ENCODE results near the gene CNPY1. TPM values are rescaled to one million over a fixed set of nuclear protein-coding genes. Genes with fewer than 3 reads are reported as not detected.
A peak's percentile ranks its signal among the peaks of the same experiment; 100 is the strongest.

CNPY1 gene
- polyA plus RNA-seq, 10 donors, result 0.11 to 0.72 (median 0.29) TPM; not detected in 3

DNA sequence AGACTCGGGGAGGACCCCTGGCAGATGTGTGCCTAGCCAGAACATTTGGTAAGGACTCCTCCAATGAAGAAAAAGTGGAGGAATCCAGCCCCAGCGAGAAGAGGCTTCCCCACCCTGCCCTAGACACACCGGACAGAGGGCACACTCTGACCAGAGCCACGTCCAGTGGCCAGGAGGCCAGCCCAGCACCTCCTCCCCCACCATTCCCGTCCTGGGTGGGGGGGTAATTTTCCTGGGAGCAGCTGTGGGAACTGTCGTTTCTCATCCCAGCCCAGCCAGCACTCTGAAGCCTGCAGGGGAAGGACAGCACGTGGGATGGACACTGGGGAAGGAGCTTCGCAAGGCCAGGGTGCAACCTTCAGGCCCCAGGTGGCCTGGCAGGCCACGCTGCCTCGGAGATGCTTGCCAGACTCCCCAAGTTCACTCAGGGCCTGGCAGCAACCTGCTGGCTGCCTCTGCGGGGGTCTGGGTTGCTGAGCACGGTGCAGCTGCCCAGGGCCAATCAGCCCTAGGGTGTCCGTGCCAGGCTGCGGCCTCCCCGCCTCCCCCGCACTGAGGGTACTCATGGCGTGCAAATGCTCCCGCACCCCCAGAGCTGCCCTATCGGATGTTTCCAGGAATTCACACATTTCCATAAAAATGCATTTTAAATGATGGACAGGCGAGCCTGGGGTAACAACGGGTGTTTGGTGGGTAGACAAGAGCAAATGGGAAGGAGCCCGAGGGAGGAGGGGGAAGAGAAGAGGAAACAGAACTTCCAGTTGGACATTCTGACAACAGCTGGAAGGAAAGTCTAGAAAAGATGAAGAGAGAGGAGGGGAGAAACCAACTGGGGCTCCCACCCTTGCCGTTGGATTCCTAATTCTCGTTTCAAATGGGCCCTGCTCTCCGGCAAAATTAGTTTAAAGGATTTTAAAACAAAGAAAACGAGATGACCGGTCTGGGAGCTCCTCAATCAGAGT lies 90.3 kb downstream of the CNPY1 start:
- DNase-seq, result peak in 1 of 3 donors; percentile 52

DNA sequence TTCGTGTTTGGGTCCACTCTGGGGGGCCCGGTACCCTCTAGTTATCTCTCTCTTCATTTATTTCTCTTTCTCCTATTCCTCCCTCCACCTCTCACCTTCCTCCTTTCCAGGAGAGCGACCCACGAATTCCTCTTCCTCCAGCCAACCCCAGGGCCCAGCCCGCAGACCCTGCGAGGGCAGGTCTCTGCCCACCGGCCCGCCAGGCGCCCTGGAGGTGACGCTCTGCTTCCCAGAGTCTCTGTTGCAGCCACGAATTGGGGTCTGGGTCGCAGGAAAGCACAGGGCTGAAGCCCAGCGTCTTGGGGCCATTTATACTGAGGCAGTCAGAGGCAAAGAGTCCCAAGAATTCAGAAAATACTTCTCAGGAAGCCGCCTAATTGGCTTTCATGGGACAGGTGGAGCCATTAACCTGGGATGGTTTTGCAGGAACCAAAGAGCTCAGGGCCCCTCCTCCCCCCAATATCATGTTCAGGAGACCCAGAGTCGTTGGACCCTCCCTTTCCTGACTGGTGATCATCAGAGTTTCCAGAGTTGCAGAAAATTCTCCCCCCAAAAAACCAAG lies 91.1 kb downstream of the CNPY1 start:
- DNase-seq, result no peak

DNA sequence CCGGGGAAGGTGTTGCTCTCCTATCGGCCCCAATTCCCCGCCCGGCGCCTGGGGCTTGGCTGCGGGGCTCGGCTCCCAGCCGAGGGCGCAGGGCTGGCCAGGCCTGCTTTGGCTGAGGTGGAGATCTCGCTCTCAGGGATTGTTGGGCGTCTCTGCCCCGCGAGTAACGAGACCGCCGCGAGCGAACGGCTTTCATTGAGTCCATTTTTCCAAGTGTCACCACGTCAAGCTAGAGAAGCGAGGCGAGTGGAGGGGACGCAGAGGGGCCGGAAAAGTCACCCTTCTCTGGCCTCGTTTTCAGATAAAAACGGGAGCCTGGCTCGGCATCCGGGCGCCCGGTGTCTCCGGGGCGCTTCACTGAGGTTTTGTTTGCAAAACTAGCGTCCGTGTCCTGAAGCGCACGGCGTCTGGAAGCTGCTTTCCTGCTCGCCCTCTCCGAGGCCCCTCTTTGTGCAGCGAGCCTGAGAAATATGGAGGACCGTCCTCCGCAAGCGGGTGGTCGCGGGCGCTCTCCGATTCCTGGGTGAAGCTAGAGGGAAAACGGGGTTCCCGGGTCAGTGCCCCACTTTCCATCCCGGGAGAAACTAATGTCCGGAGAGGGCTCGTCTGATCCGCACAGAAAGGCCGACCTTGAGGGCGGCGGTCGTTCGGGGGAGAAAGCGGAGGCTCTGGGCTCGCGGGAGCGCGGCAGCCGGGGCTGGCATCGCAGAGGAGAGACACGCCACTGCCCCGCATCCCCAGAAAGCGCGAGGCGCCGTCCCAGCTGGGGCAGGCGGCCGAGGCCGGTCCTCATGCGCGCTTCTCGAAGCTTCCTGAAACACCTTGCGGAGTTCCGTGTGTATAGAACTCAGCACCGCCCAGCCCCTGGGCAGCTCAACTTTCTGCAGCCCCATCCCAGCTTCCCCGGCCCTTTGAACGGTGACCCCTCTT lies 91.9 kb downstream of the CNPY1 start:
- DNase-seq, result peak in 1 of 3 donors; percentile 46

DNA sequence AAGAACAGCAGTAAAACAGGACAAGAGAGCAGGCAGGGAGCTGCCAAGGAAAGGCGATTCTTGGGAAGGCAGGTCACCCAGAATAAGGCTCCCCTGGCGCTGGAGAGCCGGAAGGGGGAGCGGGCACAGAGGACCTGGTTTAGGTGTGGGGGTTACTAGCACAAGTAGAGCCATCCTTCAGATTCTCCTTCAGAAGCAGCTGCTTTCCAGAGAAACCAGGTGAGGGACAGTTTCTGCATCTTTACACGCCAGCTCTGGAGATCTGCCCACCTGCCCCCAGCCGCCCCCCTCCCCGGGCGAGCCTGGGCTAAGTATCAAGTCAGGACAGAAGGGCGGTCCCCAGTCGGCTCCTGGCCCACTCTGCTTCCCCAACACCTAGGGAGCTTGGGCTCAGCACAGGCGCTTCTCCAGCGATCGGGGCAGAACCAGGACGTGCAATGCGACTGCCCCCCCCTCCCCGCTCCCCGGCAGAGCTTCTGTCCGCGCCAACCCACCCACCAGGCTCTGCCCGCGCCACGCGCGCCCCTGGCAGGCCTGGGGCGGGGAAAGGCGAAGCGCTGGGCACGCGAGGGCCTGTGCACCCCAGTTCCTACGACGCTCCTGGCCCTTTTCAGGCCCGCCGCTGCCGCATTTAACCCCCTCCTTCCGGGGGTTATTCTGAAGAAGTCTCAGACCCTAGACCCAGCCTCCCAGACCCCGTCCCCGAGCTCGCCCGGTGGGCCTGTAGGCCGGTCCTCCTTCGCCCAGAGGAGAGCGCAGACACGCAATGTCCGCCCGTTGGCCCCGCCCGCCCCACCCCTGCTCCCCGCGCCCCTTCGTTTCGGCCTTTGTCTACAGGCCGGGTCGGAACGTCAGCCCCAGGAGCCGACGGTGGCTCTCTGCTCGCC lies 92.8 kb downstream of the CNPY1 start:
- DNase-seq, result no peak

DNA sequence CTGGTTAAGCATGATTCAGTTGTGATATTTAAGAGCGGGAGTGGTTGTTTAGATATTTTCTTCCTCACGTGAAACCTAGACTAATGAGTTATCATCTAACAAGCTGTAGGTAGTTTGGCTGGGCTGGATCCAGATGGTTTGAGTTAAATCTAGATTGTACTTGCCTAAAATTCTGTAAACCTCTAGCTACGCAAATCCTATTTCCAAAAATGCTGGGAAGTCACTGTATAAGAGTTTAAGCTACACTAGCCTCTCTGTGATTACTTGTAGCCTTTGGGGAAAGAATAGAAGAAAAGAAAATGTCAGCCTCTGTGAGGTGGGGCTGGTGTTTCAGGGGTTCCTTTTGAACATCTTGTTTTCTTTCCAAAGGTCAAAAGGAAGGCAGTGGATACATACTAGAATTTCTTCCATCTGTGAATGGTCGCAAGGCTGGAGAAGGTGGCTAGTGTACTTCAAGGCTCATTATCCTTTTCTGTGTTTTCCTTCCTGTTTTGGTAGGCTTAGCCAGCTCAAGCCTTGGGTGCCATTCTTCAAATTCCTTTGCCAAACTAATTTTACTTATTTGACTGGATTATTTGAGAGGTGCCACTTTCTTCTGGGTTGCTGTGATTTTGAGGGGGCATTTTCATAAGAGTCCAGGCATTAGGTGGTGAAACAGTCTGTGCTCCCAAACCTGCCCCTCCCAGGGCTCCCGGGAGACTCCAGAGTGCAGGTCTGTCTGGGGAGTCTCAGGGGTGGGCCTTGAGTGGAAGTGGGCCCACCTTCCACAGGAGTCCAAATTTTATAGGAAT lies 93.7 kb downstream of the CNPY1 start:
- DNase-seq, result no peak

DNA sequence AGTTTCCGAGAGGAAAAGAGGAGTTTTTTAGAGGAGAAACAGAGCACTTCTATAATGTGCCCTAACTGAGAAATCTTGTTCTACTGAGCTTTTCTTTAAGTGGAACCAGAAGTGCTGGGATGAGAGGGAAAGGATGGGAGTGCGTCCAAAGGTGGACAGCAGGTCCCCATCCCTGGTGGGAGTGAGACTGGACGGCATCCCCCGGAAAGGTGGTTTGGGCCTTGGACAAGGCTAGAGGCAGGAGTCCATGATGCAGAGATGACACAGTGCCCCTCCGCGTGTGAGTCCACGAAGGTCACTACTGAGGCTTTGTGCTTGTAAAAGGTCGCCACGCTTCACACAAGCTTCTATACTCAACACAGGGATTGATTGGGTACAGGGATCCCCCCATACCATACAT lies 94.5 kb downstream of the CNPY1 start:
- no peak for DNase-seq

Other genes starting within 250 kb of the CNPY1 start
- 10 to 100 TPM; 17.0 to 33.0 (median 24.6) TPM for gene INSIG1, start 248.7 kb downstream of the CNPY1 start, polyA plus RNA-seq (ENCODE audit: insufficient read length in 10 of 10)
- 1 to 10 TPM in 8 of 10 donors, under 1 TPM in 2; 0.67 to 2.1 (median 1.4) TPM for gene EN2, start 88.4 kb downstream of the CNPY1 start, polyA plus RNA-seq (ENCODE audit: insufficient read length in 10 of 10)
- gene RBM33, start 98.1 kb upstream of the CNPY1 start, polyA plus RNA-seq (ENCODE audit: insufficient read length in 10 of 10), result 10 to 100 TPM; 19.5 to 33.5 (median 23.7) TPM